GM19099 (cell line): ENCODE results near the gene CUL3.

ENCODE experiments used
- POLR2A ChIP-seq: IDR thresholded peaks from 3 replicates; pipeline ENCODE4 v1.6.1; 2011; ENCODE audit warnings: low read depth; ENCODE audit not compliant: insufficient read length; ENCODE audit errors: extremely low read depth

CUL3 gene

GRCh38 chr2:224461391-224461790 is 123.8 kb downstream of the CUL3 start:
- TF ChIP-seq POLR2A, result no peak

DNA sequence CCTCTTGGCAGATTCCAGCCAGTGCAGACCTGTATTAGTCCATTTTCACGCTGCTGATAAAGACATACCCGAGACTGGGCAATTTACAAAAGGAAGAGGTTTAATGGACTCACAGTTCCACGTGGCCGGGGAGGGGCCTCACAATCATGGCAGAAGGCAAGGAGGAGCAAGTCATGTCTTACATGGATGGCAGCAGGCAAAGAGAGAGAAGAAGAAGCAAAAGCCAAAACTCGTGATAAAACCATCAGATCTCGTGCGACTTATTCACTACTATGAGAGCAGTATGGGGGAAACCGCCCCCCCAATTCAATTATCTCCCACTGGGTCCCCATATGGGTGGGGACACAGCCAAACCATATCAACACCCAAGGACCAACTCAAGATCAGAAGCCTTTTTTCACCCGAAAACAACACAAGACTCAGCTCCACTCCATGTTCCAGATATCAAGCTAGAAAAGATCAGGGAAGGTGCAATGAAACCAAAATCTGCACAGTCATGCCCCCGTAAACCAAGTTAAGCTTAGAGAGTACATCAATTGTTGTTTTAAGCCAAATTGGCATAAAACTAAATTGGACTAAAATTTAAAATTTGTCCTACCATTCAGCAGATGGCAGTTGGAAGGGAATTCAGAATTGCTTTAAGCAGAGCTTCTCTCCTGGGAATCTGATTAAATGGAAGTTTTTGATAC is 127.6 kb downstream of the CUL3 start:
- no peak for TF ChIP-seq POLR2A

DNA sequence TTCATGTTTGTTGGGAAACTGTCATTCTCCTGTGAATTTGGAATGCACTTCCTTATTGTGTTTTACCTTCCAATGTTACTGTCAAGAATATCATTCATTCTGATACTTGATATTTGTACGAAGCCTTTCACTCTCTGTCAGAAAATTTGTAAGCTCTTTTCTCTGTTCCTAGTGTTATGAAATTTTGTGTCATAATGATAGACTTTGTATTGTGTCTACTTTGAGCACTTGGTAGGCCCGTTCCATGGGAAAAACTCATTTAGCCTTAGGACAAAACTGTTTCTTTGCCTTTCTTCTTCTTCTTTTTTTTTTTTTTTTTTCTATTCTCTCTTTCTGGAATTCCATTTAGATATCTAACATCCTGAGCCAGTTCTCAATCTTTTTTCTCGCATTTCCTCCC is 131.3 kb downstream of the CUL3 start:
- TF ChIP-seq POLR2A, result no peak

GRCh38 chr2:224449212-224450147 is 135.7 kb downstream of the CUL3 start:
- no peak for TF ChIP-seq POLR2A

DNA sequence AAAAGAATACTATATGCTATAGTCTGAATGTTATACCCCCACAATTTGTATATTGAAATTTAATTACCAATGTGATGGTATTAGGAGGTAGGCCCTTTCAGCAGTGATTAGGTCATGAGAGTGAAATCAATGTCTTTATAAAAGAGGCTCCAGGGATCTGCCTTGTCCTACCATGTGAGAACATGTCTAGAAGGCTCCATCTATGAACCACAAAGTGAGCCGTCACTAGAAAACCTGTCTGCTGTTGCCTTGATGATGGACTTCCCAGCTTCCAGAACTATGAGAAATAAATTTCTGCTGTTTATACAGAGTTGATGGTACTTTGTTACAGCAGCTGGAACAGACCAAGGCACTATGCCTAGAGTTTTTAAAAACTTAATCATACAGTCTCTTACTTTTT is 136.9 kb downstream of the CUL3 start:
- no peak for TF ChIP-seq POLR2A

DNA sequence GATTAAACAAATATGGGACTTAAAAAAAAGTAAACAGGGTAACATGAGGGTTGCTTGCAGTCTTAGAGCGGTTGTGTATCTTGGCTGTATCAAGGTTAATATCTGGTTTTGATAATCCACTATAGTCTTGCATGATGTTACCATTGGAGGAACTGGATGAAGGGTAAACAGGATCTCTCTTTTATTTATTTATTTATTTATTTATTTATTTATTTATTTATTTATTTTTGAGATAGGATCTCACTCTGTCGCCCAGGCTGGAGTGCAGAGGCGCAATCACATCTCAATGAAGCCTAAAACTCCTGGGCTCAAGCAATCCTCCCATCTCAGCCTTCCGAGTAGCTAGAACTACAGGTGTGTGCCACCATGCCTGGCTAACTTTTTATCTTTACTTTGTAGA is 140.4 kb downstream of the CUL3 start:
- no peak for TF ChIP-seq POLR2A

GRCh38 chr2:224444021-224444420 is 141.1 kb downstream of the CUL3 start:
- no peak for TF ChIP-seq POLR2A

DNA sequence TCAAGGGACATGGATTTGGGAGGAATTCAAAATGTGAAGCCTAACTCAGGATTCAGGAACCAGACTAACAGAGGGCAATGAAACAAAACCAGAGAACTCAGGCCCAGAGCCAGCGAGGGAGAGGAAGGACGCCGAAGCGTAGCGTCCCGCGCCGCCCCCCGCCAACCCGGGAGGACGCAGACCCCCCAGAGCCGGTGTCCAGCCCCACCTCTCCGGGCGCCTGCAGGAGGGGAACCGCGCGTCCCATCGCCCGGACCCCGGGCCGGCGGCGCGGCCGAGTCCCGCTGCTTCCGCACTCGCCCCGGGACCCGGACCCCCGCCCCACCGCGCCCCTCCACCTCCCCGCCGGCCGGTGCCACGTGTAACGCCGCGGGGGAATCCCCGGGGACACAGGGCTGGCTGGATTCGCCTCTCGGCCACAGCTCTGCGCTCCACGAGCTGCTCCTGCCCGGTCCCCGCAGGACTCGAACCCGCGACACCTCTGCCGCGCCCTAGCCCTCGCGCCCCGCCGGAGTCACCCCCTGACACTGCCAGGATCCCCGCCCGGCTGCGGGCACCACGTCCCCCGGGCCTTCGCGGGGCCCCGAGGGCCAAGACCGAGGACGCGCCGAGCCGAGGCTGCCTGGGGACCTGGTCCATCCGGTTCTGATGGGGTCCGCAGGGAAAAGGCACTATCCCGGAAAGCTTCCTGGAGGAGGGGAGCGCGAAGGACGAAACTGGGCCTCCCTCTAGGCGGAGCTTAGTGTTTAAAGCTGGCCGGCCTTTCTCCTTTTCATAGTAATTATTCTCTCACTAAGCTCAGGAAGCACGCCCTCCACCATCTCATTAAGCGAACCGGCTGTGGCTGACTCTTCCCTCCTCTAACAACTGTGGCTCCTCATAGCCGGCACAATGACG is 142.8 kb downstream of the CUL3 start:
- TF ChIP-seq POLR2A, result no peak

DNA sequence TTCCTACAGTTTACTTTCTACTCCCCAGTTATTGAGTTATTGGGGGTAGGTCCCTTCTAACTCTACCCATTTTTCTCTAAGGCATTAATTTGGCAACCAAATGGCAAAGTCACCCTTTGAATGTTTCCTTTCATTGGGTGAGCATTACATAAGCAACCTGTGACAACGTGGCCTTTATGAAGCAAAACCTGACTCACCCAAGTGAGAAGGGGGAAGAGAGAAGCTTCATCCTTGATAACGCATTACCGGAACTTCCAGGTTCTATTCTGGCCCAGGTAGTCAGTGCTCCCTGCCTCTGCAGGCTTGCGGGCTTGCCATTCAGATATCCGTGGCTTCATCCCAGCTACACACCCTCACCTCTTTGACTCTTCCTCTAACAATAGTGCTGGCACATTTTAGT is 144.2 kb downstream of the CUL3 start:
- TF ChIP-seq POLR2A, result no peak

DNA sequence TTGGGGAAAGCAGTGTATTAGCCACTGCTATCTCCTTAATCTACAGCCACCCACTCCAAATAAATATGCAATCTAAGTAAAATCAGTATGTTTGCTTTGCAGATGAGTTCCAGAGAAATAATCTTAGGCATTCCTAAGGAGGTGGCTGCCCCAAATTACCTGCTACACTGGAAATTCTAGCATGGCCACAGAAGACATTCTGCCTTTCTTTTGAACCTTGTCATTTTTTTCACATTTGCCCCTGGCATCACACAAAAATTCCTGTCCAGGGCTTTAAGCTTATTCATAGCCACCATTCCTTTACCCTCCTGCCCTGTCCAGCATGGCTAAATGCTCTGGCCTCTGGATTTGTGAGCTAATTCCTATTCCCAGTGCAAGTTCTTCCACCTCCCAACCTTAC is 146.4 kb downstream of the CUL3 start:
- no peak for TF ChIP-seq POLR2A

DNA sequence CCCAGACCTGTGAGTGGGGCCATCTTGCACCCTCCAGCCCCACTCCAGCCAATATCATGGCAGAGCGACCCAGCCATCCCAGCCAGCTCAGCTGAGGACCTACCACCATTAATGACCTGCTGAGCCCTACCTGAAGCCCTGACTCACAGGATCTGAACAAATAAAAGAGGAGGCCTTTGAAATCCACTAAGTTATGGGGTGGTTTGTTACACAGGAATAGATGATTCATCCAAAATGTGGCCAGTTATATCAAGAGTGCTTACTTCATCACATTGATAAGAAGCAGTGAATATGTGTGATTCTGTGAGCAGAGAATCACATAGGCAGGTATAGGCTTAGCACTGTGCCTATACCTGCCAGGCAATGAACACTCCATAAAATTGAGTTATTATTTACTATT is 148.5 kb downstream of the CUL3 start:
- TF ChIP-seq POLR2A, result no peak

GRCh38 chr2:224434618-224435017 is 150.5 kb downstream of the CUL3 start:
- TF ChIP-seq POLR2A, result no peak

DNA sequence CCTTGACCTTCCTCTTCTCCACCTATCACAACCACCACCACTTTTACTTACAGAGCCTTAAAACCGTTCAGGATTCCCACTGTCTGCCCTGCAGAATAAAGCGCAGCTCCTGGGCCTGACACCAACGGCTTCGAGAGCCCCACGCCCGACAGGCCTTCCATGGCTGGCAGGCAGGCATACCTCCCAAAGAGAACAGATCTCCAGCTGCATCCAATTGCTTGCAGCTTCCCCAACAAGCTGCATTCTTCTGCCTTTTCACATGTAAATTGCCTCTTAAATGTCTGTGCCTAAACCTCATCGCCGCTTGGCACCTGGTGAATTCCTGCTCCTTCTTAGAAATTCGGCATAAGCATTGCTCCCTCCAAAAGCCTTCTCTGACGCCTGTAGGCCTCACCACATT is 151.7 kb downstream of the CUL3 start:
- no peak for TF ChIP-seq POLR2A

DNA sequence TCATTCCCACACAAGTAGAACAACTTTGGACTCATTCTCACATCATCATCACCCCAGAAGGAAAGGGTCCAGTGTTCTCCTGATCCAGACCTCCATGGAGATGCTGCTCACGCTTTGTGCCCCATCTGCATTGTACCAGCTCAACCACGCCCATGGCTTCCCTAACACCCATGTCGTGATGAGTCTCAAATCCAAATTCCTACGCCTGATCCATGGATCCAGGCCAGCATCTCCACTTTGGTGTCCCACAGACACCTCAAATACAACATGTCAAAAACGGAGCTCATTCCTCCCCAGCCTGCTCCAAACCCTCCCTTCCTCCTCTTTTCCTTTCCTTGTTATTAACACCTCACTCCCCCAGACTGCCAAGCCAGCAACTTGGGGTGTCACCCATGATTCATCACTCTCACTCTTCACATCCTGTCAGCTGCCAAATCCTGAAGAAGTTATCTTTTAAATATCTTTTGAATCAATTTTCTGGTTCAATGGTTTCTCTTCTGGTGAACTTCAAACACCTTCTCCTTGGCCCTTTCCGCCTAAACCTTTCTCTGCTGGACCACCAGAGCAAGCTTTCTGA is 153.1 kb downstream of the CUL3 start:
- no peak for TF ChIP-seq POLR2A

DNA sequence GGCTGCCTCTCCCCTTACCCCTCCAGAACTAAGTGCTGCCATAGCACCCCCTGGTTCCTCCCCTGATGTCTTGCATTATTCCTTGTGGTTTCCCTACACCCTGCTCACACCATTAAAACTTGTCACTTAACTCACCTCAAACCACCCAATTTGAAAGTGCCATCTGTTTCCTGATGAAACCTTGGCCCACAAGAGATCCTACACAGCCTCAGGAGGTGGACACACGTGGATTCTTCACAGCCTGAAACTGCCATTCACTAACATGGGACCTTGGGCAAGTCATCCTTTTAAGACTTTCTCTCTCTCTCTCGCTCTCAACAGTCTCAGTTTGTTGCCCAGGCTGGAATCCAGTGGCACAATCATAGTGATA is 155.7 kb downstream of the CUL3 start:
- no peak for TF ChIP-seq POLR2A
